GM10266 (cell line): ENCODE data around the gene PCED1B.

Experiments used
- DNase-seq: peaks from one replicate; pipeline ENCODE4 v3.0.0; 2012; ENCODE audit errors: extremely low spot score
- TF ChIP-seq, protein P1 (sequence below): IDR thresholded peaks from 2 replicates; pipeline ENCODE4 v1.5.1; 2012; ENCODE audit warnings: mild to moderate bottlenecking, low read depth; ENCODE audit not compliant: control insufficient read depth, insufficient read depth; ENCODE audit errors: missing control alignments

Gene PCED1B

DNA sequence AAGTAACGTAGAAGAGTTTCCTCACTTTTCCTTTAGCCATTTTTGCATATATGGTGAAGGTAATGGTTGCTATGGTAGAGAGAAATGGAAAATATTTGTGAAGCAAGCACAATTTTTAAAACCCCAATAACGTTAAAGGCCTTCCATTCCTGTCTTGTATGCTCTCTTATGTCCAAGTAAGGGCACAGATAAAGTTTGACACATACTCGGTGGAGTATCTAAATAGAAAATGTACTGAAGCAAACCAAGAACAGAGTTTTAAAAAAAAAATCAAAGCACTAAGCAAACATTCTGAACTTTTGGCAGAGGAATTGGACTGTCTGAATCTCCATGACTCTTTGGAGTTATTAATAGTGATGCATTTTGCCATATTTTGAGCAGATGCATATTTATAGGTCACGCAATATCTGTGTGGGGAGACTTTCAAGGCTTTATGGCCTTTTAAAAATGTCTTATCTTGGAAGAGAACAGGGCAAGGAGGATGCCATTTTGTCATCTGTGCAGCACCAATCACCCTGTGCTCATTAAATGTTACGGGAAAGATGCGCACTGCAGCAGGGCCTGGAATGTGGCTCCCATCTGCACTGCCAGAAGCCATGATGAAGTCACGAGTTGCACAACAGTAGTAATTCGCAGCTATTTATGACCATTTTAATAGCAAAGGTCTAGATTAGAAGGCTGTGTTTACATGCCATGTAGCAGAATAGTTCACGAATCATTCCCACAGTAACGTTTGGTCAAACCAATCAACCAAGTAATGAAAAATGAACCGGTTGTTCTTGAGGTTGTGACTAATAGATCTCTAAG, 23.6 kb downstream of the PCED1B start:
- no peak for DNase-seq
- TF ChIP-seq, protein P1, sequence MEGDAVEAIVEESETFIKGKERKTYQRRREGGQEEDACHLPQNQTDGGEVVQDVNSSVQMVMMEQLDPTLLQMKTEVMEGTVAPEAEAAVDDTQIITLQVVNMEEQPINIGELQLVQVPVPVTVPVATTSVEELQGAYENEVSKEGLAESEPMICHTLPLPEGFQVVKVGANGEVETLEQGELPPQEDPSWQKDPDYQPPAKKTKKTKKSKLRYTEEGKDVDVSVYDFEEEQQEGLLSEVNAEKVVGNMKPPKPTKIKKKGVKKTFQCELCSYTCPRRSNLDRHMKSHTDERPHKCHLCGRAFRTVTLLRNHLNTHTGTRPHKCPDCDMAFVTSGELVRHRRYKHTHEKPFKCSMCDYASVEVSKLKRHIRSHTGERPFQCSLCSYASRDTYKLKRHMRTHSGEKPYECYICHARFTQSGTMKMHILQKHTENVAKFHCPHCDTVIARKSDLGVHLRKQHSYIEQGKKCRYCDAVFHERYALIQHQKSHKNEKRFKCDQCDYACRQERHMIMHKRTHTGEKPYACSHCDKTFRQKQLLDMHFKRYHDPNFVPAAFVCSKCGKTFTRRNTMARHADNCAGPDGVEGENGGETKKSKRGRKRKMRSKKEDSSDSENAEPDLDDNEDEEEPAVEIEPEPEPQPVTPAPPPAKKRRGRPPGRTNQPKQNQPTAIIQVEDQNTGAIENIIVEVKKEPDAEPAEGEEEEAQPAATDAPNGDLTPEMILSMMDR: no peak

DNA sequence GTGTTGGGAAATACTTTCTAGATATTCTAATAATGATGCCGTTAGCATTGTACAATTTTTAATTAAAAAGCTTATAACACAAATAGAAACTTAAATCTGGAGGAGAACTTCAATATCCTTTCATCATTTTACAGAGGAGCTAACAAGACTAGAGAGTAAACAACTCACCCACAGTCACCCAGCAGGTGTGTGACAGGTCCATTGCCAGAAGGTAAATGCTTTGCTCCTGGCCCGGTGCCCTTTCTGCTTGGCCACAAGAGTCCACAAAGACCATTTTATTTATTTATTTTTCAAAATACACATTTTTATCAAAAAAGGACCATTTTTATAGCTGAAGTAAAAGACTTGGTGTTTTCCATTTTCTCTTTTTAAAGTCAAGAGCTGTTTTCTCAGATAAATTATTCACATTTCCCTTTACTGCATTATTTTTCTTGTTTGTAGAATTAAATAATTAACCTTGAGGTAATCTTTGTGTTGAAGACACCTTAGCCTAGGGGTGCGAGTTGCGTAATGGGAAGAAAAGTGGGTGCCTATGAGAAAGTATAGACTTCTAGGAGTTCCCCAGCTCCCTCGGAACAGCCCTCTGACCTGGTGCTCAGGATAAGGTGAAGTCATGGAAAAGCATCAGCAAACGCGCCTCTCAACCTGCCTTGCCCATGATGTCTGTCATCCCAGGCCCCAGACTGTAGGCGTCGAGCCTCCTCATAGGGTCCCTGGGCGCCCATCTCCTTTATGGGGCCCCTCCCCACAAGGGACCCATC, 26.7 kb downstream of the PCED1B start:
- TF ChIP-seq, protein P1: no peak
- DNase-seq: no peak

DNA sequence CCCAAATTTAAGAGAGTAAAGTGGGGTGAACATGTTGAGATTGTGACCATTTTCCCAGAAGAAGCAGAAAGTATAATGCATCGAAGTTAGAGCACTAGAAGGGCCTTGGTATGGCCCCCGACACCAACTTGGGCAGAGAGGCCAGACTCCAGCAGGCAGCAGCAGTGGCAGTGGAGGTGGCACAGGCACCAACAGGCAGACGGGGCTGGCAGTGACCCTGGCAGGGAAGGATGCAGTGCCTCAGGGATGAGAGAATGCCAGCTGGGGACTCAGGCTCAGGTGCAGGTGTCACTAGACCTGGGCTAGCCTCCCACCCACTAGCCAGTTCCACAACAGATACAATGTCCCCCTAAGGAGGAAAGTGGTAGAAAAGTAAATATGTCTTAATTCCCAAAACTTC, 28.0 kb downstream of the PCED1B start:
- DNase-seq: no peak

DNA sequence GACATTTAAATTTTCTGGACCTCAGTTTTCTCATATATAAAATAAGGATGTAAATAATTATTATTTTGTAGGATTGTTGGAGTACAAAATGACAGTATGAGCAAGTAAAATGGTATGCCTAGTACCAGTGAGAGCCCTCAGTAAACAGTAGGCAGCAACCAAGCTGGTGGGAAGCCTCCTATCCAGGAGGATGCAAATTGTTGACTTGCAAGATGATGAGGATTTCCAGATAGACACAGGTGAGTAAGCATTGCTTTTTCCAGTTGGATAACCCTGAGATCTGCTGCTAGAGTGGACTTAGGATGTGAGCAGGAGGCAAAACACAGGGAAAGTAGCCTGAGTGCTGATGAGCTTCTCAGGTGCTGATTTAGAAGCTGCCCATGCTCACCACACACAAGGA, 28.5 kb downstream of the PCED1B start:
- no peak for DNase-seq
- TF ChIP-seq, protein P1: no peak

More for the DNA sequence above, 28.0 kb downstream of the PCED1B start:
- TF ChIP-seq, protein P1: no peak

DNA sequence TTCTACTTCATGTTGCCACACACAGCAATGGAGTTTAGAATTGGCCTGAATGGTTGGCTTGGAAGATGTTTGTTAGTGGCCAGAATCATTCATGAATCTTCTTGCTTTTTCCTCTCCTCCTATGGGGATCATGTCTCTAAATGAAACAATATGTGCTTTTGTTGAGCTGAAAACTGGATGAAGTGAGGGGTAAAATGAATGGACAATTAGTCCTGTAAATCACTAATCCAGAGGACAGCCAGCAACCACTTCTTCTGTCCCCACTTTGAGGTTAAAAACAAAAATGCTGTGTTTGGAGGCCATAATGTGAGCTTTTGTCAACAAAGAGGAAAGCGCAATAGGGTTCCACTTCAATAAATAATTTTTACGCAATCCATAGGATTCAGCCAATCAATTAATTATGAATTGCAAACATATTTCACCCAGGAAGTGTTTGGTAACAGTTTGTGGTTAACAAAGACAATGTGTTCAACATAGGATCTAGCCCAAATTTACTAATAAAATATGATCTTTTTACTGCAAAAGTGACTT, 30.7 kb downstream of the PCED1B start:
- no peak for DNase-seq
- TF ChIP-seq, protein P1: no peak

DNA sequence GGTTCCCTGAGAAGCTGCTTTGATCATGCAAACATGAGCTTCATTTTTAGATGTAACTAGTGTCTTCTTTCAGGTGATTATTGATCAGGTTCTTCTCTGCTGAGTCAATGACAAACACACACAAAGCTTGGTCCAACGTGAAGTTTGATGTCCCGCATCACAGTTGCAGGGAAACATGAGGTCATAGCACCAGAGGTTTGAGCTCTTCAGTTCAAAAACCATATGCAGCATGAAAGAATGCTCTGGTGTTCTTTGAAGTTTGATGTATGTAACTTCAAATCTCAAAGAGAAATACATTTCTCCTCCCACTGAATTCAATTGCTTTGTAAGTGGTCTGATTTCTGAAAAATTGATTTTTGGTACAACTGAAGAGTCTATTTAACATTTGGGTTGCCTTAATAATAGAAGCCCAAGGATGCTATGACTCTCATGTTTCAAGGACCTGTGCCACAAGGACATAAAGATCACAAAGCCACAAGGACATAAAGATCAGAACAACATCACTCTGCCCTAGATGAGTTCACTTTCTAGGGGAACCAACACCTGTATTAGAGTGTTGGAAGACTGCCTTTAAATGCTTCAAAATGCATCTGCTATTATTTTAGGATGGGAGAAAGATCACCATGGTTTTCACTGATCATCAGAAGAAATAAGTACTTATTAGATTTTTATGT, 31.4 kb downstream of the PCED1B start:
- no peak for DNase-seq
- TF ChIP-seq, protein P1: no peak

DNA sequence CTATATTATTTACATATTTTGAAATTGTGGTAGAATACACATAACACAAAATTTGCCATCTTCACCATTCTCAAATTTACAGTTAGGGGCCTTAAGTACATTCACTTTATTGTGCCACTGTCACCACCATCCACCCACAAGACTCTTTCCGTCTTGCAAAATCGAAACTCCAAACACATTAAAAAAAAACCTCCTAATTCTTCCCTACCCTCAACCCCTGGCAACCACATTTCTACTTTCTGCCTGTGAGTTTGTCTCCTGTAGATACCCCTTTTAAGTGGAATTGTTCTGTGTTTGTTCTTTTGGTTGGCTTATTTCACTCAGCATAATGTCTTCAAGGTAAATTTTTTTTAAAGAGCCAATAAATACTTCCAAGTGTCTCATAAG, 32.0 kb downstream of the PCED1B start:
- no peak for DNase-seq
- TF ChIP-seq, protein P1: no peak
